ENCODE data around the gene NDUFS2.
A peak's percentile ranks its signal among the peaks of the same experiment; 100 is the strongest.
"Not testable (repeated sequence)": the region's sequence is repeated elsewhere in the genome, so short reads cannot be mapped to it uniquely, and the experiment has no call there.

Gene NDUFS2

DNA sequence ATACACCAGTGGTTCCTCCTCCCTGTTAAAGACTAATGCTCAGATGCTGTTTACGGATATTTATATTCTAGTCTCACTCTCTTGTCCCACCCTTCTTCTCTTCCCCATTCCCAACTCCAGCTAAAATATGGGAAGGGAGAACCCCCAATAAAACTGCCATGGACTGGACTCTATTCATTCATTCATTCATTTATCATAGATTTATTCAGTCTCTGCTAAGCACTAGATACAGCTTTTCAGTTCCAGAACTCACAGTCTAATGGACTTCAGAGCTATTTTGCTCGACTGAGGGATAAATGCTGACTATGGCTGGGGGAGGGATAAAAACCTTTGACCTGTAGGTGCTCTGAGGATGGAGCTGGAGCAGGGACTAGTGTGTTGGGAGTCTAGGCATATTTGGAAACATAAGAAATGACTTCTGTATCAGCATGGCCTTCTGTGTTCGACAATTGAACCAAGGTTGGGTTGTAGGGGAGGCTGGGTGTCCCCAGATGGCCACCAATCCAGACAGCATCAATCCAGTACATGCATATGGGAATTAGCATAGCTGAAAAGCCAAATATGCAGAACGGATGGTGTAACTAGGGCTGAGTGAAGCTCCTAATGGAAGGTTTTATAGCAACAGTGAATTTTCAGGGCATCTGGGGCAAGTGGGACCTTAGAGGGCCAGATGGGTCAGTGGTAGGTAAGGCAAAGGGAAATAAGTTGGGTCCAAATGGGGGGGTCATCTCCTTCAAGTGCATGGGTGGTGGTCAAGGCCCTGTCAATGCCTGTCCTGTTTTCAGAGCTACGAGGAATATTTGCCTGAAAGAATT is 17.1 kb downstream of the NDUFS2 start:
- DNase-seq (ENCODE audit: low read depth in 2 of 2): no peak

- DNase-seq (ENCODE audit: low read depth in 2 of 2): no peak
Observed at GRCh38 chr1:161220002-161220401, 17.8 kb downstream of the NDUFS2 start.

- no peak for DNase-seq (ENCODE audit: low read depth in 2 of 2)
Observed at GRCh38 chr1:161222175-161223019, 20.2 kb downstream of the NDUFS2 start.

DNA sequence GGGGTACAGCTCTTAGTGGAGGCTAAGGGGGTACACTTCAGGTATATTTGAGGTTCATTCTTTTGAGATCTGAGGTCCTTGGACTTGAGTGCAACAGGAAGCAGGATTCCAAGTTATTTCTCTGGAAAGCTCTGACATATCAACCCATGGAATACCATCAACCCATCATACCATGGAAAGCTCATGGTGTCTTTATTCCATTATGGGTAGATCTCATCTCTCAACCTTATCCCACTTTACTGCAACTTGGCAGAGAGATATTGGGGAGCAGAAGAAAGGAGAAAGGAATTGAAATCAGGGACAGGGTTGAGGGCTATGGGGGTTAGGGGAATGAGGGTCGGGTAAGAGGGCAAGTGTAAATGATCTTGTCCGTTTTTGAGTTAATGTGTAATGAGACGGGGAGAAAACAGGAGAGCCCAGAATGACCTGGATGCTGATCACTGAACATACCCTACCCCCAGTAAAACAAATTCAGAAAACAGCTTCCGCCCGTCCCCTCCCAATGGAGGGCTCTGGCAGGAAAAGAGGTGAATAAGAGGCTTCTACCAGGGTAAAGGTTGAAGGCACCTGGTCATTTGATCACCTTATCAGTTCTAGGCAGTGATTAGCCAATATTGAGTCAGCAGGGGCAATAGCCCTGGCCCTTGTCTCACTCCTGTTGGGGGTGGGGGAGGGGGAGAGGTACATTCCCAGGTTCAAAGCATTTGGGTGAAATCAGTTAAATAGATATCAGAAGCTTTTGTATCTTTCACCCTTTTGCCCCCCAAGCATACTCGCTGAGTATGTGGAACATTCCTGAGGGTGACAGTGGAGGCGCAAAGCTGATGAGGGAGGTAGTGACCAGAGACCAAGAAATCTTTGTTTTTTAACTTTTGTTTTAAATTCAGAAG is 21.9 kb downstream of the NDUFS2 start:
- no peak for DNase-seq (ENCODE audit: low read depth in 2 of 2)

DNA sequence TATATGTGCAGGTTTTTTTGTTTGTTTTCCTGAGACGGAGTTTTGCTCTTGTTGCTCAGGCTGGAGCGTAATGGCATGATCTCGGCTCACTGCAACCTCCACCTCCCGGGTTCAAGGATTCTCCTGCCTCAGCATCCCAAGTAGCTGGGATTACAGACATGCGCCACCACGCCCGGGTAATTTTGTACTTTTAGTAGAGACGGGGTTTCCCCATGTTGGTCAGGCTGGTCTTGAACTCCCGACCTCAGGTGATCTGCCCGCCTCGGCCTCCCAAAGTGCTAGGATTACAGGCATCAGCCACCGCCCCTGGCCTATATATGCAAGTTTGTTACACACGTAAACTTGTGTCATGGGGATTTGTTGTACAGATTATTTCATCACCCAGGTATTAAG is 22.5 kb downstream of the NDUFS2 start:
- not testable (repeated sequence) for DNase-seq (ENCODE audit: low read depth in 2 of 2)

GRCh38 chr1:161225178-161225533 is 23.0 kb downstream of the NDUFS2 start:
- DNase-seq (ENCODE audit: low read depth in 2 of 2): no peak

- DNase-seq (ENCODE audit: low read depth in 2 of 2): peak; percentile 73 to 82
Observed at GRCh38 chr1:161225534-161226319, 23.6 kb downstream of the NDUFS2 start, which contains the start of gene TOMM40L. TSS of gene TOMM40L (plus strand) at chr1:161226060. CDS start at chr1:161226490, 430 bp downstream.

- DNase-seq (ENCODE audit: low read depth in 2 of 2): no peak
Observed at GRCh38 chr1:161226320-161226711, 24.1 kb downstream of the NDUFS2 start.

DNA sequence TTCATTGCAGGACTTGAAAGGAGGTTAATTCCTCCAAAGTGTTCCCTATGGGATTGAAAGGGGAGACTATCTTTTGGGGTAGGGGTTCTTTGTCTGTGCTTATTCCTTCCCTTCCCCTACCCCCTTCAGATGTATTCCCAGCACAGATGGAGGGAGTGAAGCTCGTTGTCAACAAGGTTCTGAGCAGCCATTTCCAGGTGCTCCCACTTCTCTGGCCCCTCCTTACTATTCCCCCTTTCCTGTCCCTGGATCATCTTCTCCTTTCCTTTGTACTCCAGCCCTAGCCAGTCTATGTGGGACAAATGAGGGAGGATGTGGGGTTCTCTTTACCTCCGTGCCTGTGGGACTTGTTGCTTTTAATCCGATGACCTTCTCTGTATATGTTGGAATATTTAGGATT is 24.6 kb downstream of the NDUFS2 start:
- no peak for DNase-seq (ENCODE audit: low read depth in 2 of 2)

GRCh38 chr1:161227196-161227871 is 25.2 kb downstream of the NDUFS2 start:
- peak; percentile 72 to 91 for DNase-seq (ENCODE audit: low read depth in 2 of 2)

DNA sequence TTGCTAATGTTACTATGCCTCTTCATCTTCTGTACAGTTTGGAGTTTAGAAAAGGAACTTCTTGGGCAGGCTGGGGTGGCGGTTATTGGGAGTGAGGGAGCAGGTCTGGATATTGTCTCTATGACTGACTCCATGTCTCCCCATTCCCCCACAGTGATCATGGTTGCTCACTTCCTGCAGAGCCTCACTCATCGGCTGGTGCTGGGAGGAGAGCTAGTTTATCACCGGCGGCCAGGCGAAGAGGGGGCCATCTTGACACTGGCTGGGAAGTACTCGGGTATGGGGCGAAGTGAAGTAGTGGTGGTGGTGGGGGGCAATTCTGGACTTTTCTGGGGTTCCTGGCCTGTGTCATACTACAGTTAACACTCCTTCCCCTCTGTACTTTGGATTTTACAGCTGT is 25.9 kb downstream of the NDUFS2 start:
- no peak for DNase-seq (ENCODE audit: low read depth in 2 of 2)

DNA sequence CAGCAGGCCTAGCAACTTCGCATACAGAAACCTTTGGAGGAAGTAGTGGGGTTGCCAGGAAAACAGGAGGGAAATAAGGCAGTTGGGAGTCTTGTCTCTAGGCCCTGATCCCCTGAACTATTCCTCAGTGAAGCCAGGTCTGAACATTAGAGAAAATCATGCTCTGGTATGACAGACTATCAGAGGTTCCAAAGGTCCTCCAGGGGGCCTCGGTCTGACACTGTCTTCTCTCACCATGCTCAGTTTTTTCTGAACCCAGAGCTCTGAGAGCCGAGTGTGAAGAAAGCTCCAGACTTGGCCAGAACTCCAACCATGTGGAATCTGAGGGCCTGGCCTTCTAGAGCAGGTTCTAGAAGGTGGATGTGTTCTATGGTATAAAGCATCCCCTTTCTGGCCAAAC is 27.7 kb downstream of the NDUFS2 start:
- no peak for DNase-seq (ENCODE audit: low read depth in 2 of 2)

GRCh38 chr1:161230762-161231161 is 28.6 kb downstream of the NDUFS2 start:
- no peak for DNase-seq (ENCODE audit: low read depth in 2 of 2)

- no peak for DNase-seq (ENCODE audit: low read depth in 2 of 2)
Observed at GRCh38 chr1:161233102-161233501, 30.9 kb downstream of the NDUFS2 start.

DNA sequence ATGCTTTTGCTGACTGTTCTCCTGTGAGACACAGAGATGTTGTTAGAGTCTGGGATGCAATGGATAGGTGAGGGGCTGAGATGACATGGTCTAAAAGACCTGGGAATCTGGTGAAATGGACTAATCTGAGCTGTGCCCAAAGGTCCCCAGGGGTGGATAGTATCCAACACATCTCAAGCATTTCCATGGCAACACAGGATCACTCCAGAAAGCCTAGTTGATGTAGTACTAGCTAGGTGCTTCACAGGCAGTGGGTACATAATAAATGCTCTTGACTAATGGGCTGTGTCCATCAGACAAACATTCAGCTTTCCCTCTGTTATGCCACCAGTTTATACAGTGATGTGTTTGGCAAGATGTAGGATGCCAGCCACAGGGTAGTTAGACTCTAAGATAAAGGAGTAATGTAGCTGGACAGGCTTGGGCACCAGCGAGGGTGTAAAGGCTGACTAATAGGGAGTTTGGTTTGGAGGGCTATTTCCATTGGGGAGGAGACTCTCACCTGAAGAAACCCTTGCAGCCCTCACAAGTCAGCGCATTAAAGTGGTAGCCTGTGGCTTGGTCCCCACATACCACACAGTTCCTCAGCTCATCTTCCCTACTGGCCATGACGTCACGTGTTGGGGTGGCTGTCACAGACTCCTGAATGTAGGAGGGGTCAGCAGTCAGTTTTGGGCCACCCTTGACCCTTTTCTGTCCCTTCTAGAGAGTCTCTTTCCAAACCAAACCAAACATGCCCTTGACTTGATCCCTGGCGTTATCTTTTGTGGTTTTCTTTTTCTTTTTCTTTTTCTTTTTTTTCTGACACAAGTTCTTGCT is 34.0 kb downstream of the NDUFS2 start:
- no peak for DNase-seq (ENCODE audit: low read depth in 2 of 2)

DNA sequence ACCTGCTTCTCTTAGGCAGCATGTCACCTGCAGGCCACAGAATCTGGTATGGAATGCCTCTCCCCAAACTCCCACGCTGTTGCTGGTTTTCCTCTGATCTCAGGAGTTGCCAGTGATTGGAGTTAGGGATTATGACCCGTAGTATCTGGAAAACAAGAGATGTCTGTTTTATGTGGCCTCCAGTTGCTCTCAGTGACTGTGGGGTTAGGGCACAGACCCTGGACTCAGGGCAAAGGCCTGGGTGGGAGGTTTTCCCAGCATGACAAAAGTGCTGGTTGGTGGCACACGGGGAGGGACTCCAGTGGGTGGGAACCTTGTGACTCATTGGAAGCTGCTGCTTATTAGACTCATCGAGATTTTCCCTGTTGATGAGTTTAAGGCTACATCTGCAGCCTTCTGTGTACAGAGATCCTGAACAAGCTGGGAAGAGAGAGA is 35.9 kb downstream of the NDUFS2 start, which contains the start of gene NR1I3:
NR1I3 (minus strand) TSS at position 165 of the 435 bp plus-strand sequence. CDS start 1,638 bp downstream, outside the sequence.
- no peak for DNase-seq (ENCODE audit: low read depth in 2 of 2)

- no peak for DNase-seq (ENCODE audit: low read depth in 2 of 2)
Observed at GRCh38 chr1:161241682-161242081, 39.5 kb downstream of the NDUFS2 start.

GRCh38 chr1:161242313-161242712 is 40.1 kb downstream of the NDUFS2 start:
- no peak for DNase-seq (ENCODE audit: low read depth in 2 of 2)

DNA sequence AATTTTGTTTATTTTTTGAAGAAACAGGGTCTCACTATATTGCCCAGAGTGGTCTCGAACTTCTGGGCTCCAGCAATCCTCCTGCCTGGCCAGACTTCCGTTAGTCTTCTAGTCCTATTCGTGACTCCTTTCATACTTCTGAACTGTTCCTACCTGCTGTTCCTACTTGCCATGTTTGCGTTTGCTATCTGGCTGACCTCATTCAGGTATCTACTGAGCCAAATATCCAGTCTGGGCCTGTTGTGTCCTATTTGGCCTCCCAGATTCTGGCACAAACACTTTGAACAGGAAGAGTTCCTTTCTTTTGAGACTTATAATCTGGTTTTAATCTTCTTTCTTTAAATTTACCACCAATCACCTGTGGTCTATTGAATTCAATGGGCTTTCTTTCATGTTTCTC is 42.7 kb downstream of the NDUFS2 start:
- no peak for DNase-seq (ENCODE audit: low read depth in 2 of 2)
